Brain microvascular endothelial cell (primary cell): Measurements from ENCODE around the gene COL3A1.

ENCODE experiments used
- DNase-seq: peaks from one replicate; pipeline ENCODE4 v3.0.0-alpha.2; 2020
- H3K27ac ChIP-seq: fragments of 250-450 bp; sonication (Bioruptor Pico); 2 replicates; pipeline ENCODE4 v1.5.1; 2020; ENCODE audit warnings: mild to moderate bottlenecking, moderate library complexity
- H3K27me3 ChIP-seq: fragments of 250-450 bp; sonication (Bioruptor Pico); replicated peaks from 2 replicates; pipeline ENCODE4 v1.5.1; 2020; ENCODE audit warnings: mild to moderate bottlenecking
- H3K36me3 ChIP-seq: fragments of 250-450 bp; sonication (Bioruptor Pico); replicated peaks from 2 replicates; pipeline ENCODE4 v1.5.1; 2020; ENCODE audit warnings: mild to moderate bottlenecking
- H3K4me3 ChIP-seq: 2 replicates; pipeline ENCODE4 v1.5.1; 2011; ENCODE audit warnings: low read depth, mild to moderate bottlenecking, control low read depth, low read length, moderate library complexity
- in situ Hi-C: cut with HindIII; loops from 2 replicates; pipeline ENCODE4 v1.10.0; 2017; ENCODE audit warnings: low sequenced_read_pairs, low pct_ligation_motif_present
- TF ChIP-seq, protein P1 (sequence below): IDR thresholded peaks from 2 replicates; pipeline ENCODE4 v1.5.1; 2011; ENCODE audit warnings: low read depth, mild to moderate bottlenecking, moderate library complexity, low read length, control low read depth, inconsistent platforms; ENCODE audit errors: missing control alignments

COL3A1 gene

DNA sequence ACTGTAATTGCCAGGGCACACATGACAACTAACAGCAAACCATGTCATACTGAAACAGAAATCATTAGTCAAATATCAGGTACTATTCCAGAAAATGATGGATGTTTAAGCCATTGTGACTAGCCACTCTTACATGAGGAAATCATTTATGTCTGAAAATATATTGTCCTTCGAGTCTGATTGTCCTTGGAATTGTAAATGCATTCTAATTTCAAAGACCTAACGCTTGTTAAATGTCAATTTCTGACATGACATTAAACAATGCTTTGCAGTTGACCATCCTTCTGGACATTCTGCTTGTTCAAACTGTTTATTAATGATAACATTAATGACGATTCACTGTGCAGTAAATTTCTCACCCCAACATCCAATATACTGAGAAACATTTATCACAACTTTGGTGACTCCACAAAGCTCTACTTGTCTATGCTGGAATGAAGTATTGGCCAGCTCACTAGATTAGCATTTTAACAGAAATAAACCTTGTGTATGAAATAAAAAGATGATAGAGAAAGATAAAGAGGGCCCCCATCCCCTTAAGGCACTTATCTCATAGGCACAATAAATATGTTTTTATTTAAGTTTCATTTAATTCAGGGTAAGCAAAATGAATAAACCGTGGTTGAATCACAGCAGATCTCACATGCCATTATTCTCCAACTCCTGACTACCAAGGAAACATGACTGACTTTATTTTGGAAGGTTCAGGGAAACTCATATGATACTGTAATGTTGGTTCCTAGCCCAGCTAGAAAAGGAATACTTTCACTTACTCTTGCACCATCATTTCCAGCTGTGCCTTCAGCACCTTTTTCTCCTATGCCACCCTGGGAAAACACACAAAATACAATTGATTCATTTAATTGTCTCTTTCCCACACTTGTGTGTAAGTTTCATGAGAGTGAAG is 82.3 kb downstream of the COL3A1 start:
- TF ChIP-seq, protein P1, sequence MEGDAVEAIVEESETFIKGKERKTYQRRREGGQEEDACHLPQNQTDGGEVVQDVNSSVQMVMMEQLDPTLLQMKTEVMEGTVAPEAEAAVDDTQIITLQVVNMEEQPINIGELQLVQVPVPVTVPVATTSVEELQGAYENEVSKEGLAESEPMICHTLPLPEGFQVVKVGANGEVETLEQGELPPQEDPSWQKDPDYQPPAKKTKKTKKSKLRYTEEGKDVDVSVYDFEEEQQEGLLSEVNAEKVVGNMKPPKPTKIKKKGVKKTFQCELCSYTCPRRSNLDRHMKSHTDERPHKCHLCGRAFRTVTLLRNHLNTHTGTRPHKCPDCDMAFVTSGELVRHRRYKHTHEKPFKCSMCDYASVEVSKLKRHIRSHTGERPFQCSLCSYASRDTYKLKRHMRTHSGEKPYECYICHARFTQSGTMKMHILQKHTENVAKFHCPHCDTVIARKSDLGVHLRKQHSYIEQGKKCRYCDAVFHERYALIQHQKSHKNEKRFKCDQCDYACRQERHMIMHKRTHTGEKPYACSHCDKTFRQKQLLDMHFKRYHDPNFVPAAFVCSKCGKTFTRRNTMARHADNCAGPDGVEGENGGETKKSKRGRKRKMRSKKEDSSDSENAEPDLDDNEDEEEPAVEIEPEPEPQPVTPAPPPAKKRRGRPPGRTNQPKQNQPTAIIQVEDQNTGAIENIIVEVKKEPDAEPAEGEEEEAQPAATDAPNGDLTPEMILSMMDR, result no peak
- no peaks in the 10 kb centered on the region for H3K27me3 ChIP-seq
- H3K4me3 ChIP-seq, result no peak overlapping the region
- H3K36me3 ChIP-seq, result peaks cover 79% of the 10 kb centered on the region
- DNase-seq, result no peak
- no peak overlapping the region for H3K27ac ChIP-seq
- in situ Hi-C loops, result no loop called here

GRCh38 chr2:189057316-189057715 is 83.1 kb downstream of the COL3A1 start:
- in situ Hi-C loops, result no loop called here
- Histone ChIP-seq H3K36me3 (peaks cover 77% of the 10 kb centered on the region), H3K4me3 (no peak overlapping the region), H3K27ac (no peak overlapping the region), H3K27me3 (no peaks in the 10 kb centered on the region)
- DNase-seq, result no peak
- TF ChIP-seq, protein P1, result no peak

DNA sequence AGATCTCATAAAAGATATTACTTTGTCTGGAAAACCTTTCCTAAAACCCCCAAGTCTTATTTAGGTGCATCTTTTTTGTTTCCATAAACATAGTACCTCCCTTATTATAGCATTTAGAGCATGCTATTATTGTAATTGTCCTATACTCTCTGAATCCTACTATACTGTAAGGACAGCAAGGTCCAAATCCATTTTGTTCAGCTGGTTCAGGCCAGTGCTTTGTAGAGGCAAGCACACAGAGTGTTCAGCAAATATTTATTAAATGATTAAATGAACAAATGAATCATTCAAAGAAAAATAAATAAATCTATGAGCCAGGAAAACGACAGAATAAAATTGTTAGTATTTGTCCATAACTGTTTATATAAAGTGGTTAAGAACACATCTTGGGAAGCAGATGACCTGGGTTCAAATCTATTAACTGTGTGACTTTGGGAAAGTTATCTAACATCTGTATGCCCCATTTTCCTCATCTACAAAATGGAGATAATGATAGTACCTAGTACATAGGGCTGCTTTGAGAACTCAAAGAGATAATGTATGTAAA is 86.0 kb downstream of the COL3A1 start:
- in situ Hi-C loops, result no loop called here

More for the DNA sequence above, 86.0 kb downstream of the COL3A1 start:
- peaks cover 84% of the 10 kb centered on the region for H3K36me3 ChIP-seq
- DNase-seq, result no peak
- H3K4me3 ChIP-seq, result no peak overlapping the region
- TF ChIP-seq, protein P1, result no peak
- H3K27me3 ChIP-seq, result no peaks in the 10 kb centered on the region
- peak overlapping the region; percentile 28 for H3K27ac ChIP-seq
